IMR-90 (cell line): ENCODE results near the gene NEIL3. TPM values are rescaled to one million over a fixed set of nuclear protein-coding genes. Genes with fewer than 3 reads are reported as not detected.

Experiments used
- ATAC-seq: fragments of 200-7000 bp; cut with Tn5 transposase; 2 replicates; pipeline ENCODE4 v1.9.1; 2020; ENCODE audit warnings: low read depth, mild to moderate bottlenecking, moderate library complexity
- BruUV-seq: library from RNA; stranded (reverse); fragments of 400-500 nt; replicated peaks from 2 replicates; lab custom pipeline; 2021; lab: Mats Ljungman, UMichigan
- CTCF ChIA-PET: fragments of 300-600 bp; formaldehyde crosslinking; extraction: SDS; loops from one replicate; lab custom pipeline; 2021; ENCODE audit warnings: antibody characterized with exemption; lab: Yijun Ruan, JAX
- POLR2A ChIA-PET: fragments of 300-600 bp; sonication (Branson Sonifier 250); formaldehyde crosslinking; loops from one replicate; lab custom pipeline; 2022; ENCODE audit warnings: antibody characterized with exemption; ENCODE audit not compliant: unreplicated experiment; lab: Charles Lee
- DNase-seq: peaks from one replicate; pipeline ENCODE4 v3.0.0; 2013
- H2AFZ ChIP-seq: replicated peaks from 2 replicates; pipeline ENCODE3; 2013; ENCODE audit warnings: low read length, mild to moderate bottlenecking; ENCODE audit not compliant: poor library complexity
- H2AK5ac ChIP-seq: 2 replicates; pipeline ENCODE4 v1.6.1; 2013; ENCODE audit warnings: low read depth, low read length, inconsistent platforms
- H2AK9ac ChIP-seq: replicated peaks from 2 replicates; pipeline ENCODE3; 2013; ENCODE audit warnings: mild to moderate bottlenecking, low read depth, low read length, moderate library complexity; ENCODE audit not compliant: poor library complexity
- H2BK120ac ChIP-seq: 2 replicates; pipeline ENCODE4 v1.6.1; 2013; ENCODE audit warnings: low read depth, low read length, inconsistent platforms
- H2BK15ac ChIP-seq: 3 replicates; pipeline ENCODE4 v1.6.1; 2013; ENCODE audit warnings: low read depth, low read length, inconsistent platforms
- H2BK20ac ChIP-seq: 2 replicates; pipeline ENCODE4 v1.6.1; 2013; ENCODE audit warnings: low read depth, mild to moderate bottlenecking, inconsistent platforms, low read length, moderate library complexity
- H2BK5ac ChIP-seq: 2 replicates; pipeline ENCODE4 v1.6.1; 2013; ENCODE audit warnings: mild to moderate bottlenecking, low read depth, low read length, inconsistent platforms; ENCODE audit not compliant: poor library complexity, severe bottlenecking
- H3K14ac ChIP-seq: replicated peaks from 2 replicates; pipeline ENCODE4 v1.6.1; 2013; ENCODE audit warnings: low read depth, low read length, inconsistent platforms
- H3K18ac ChIP-seq: 2 replicates; pipeline ENCODE4 v1.6.1; 2013; ENCODE audit warnings: low read depth, low read length, control low read depth
- H3K23ac ChIP-seq: 2 replicates; pipeline ENCODE4 v1.6.1; 2013; ENCODE audit warnings: low read depth, low read length, inconsistent platforms
- H3K27ac ChIP-seq: 2 replicates; pipeline ENCODE4 v1.5.1; 2013; ENCODE audit warnings: mild to moderate bottlenecking, control low read depth, low read length; ENCODE audit not compliant: insufficient read depth
- H3K27me3 ChIP-seq: 2 replicates; pipeline ENCODE4 v1.6.1; 2013; ENCODE audit warnings: low read length; ENCODE audit not compliant: control insufficient read depth, insufficient read depth
- H3K36me3 ChIP-seq: 2 replicates; pipeline ENCODE4 v1.6.1; 2013; ENCODE audit warnings: low read length, mixed read lengths; ENCODE audit not compliant: control insufficient read depth, insufficient read depth
- H3K4ac ChIP-seq: 2 replicates; pipeline ENCODE4 v1.6.1; 2013; ENCODE audit warnings: low read depth, low read length, inconsistent platforms
- H3K4me1 ChIP-seq: 2 replicates; pipeline ENCODE4 v1.6.1; 2013; ENCODE audit warnings: low read length, mixed read lengths; ENCODE audit not compliant: control insufficient read depth, insufficient read depth
- H3K4me2 ChIP-seq: 2 replicates; pipeline ENCODE4 v1.6.1; 2013; ENCODE audit warnings: low read depth, mild to moderate bottlenecking, control low read depth, low read length, moderate library complexity
- H3K4me3 ChIP-seq: 2 replicates; pipeline ENCODE4 v1.5.1; 2013; ENCODE audit warnings: low read depth, mild to moderate bottlenecking, control low read depth, low read length, moderate library complexity; ENCODE audit not compliant: insufficient read depth
- H3K56ac ChIP-seq: 2 replicates; pipeline ENCODE4 v1.6.1; 2013; ENCODE audit warnings: low read length, inconsistent platforms; ENCODE audit not compliant: insufficient read depth; ENCODE audit errors: extremely low read depth
- H3K79me1 ChIP-seq, 2 experiments: 2 replicates each; pipeline ENCODE4 v1.6.1; 2013; ENCODE audit warnings: low read length in 2 of 2, inconsistent platforms in 1 of 2, low read depth in 1 of 2
- H3K9ac ChIP-seq: 2 replicates; pipeline ENCODE4 v1.6.1; 2013; ENCODE audit warnings: low read depth, low read length, control low read depth
- H3K9me1 ChIP-seq: 2 replicates; pipeline ENCODE4 v1.6.1; 2013; ENCODE audit warnings: low read length, inconsistent platforms; ENCODE audit not compliant: insufficient read depth
- H3K9me3 ChIP-seq: 2 replicates; pipeline ENCODE4 v1.6.1; 2013; ENCODE audit warnings: low read length; ENCODE audit not compliant: control insufficient read depth, insufficient read depth
- H4K20me1 ChIP-seq: 2 replicates; pipeline ENCODE4 v1.6.1; 2013; ENCODE audit warnings: low read length, inconsistent platforms; ENCODE audit not compliant: insufficient read depth
- H4K5ac ChIP-seq: 2 replicates; pipeline ENCODE4 v1.6.1; 2013; ENCODE audit warnings: mild to moderate bottlenecking, low read depth, low read length, control low read depth
- H4K8ac ChIP-seq, 2 experiments: 2 replicates each; pipeline ENCODE4 v1.6.1; 2013; ENCODE audit warnings: low read depth in 2 of 2, low read length in 2 of 2, control low read depth in 1 of 2, inconsistent platforms in 1 of 2
- H4K91ac ChIP-seq: 2 replicates; pipeline ENCODE4 v1.6.1; 2013; ENCODE audit warnings: low read depth, low read length, inconsistent platforms; ENCODE audit not compliant: insufficient read depth
- BHLHE40 ChIP-seq: fragments of 150-350 bp; IDR thresholded peaks from 2 replicates; pipeline ENCODE4 v1.6.1; 2016; ENCODE audit warnings: mild to moderate bottlenecking, low read depth, low read length
- CEBPB ChIP-seq: IDR thresholded peaks from 2 replicates; pipeline ENCODE4 v1.6.1; 2012; ENCODE audit warnings: low read depth, low read length, improper control_type of control experiment
- FOS ChIP-seq: fragments of 150-350 bp; IDR thresholded peaks from 2 replicates; pipeline ENCODE4 v1.6.1; 2016; ENCODE audit warnings: low read depth, low read length
- MAZ ChIP-seq: IDR thresholded peaks from 2 replicates; pipeline ENCODE4 v1.6.1; 2012; ENCODE audit warnings: low read depth, mild to moderate bottlenecking, low read length, improper control_type of control experiment, moderate library complexity, borderline replicate concordance
- NFE2L2 ChIP-seq: fragments of 150-350 bp; IDR thresholded peaks from 2 replicates; pipeline ENCODE4 v1.6.1; 2016; ENCODE audit warnings: low read depth, mild to moderate bottlenecking, low read length
- POLR2A ChIP-seq: IDR thresholded peaks from 2 replicates; pipeline ENCODE4 v1.6.1; 2012; ENCODE audit warnings: mild to moderate bottlenecking, low read depth, low read length
- RCOR1 ChIP-seq: IDR thresholded peaks from 2 replicates; pipeline ENCODE4 v1.6.1; 2012; ENCODE audit warnings: mild to moderate bottlenecking, low read length, improper control_type of control experiment; ENCODE audit not compliant: insufficient replicate concordance
- SMC3 ChIP-seq: fragments of 150-350 bp; IDR thresholded peaks from 2 replicates; pipeline ENCODE4 v1.6.1; 2016; ENCODE audit warnings: low read depth, mild to moderate bottlenecking, antibody characterized with exemption, low read length, moderate library complexity
- WGBS, 2 experiments: methylation state at CpG; one replicate each; pipeline versions ENCODE4 v1.1.5 to v1.1.7; 2013; ENCODE audit warnings: missing lambda C conversion rate in 2 of 2; ENCODE audit not compliant: insufficient read length in 1 of 2; ENCODE audit errors: extremely low coverage in 2 of 2; 5-methylcytosine and 5-hydroxymethylcytosine counted together
- dilution Hi-C: fragments of 300-500 bp; cut with HindIII; formaldehyde crosslinking; loops from one replicate; pipeline ENCODE4 v1.14.3; 2018; ENCODE audit warnings: low sequenced_read_pairs; ENCODE audit not compliant: unreplicated experiment
- in situ Hi-C: fragments of 300-500 bp; cut with MboI; formaldehyde crosslinking; loops from 3 replicates; pipeline ENCODE4 v1.14.3; 2019; ENCODE audit warnings: low sequenced_read_pairs, inconsistent platforms, mixed read lengths
- intact Hi-C: fragments of 100-400 bp; cut with micrococcal nuclease; formaldehyde crosslinking; loops from 2 replicates; pipeline ENCODE4 v1.10.0; 2022
- polyA plus RNA-seq, 3 experiments: library from polyadenylated mRNA; depleted of rRNA; stranded (reverse); fragments of >200 nt; gene quantifications; 2 replicates each; pipeline ENCODE4 v1.2.3, GENCODE V29; 2012; ENCODE audit warnings: low replicate concordance in 1 of 3
- total RNA-seq: library from RNA; depleted of rRNA; stranded (reverse); fragments of >200 nt; gene quantifications from 2 replicates; pipeline ENCODE4 v1.2.3, GENCODE V29; 2012
- TF ChIP-seq, protein P1 (sequence below): fragments of 150-350 bp; IDR thresholded peaks from 2 replicates; pipeline ENCODE4 v1.6.1; 2017; ENCODE audit warnings: mild to moderate bottlenecking, antibody characterized with exemption, low read length, low read depth

The NEIL3 gene
- total and polyA plus RNA-seq, 2 of the 4 experiments (the other 2 are of a cell fraction): 4.4 to 7.9 TPM

DNA sequence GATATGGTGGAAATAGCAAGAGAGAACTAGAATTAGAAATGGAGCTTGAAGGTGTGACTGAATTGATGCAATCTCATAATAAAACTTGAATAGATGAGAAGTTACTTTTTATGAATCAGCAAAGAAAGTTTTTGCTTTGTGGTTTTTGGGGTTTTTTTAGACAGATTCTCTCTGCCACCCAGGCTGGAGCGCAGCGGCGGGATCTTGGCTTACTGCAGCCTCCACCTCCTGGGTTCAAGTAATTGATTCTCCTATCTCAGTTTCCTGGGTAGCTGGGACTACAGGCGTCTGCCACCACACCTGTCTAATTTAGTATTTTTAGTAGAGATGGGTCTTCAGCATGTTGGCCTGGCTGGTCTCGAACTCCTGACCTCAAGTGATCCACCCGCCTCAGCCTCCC, 23.7 kb upstream of the NEIL3 start:
- Histone ChIP-seq H3K4me1 (peaks cover 4% of the 10 kb centered on the region), H2AK5ac (no peak overlapping the region), H3K4ac (no peak overlapping the region), H2BK5ac (no peak overlapping the region), H2BK120ac (no peak overlapping the region), H3K4me2 (no peak overlapping the region), H2AK9ac (no peak overlapping the region), H3K56ac (no peak overlapping the region), H4K91ac (no peak overlapping the region), H4K5ac (no peak overlapping the region), H3K27ac (no peak overlapping the region), H3K23ac (no peak overlapping the region), H3K27me3 (no peaks in the 10 kb centered on the region), H3K18ac (no peak overlapping the region), H3K36me3 (no peaks in the 10 kb centered on the region), H3K9ac (no peak overlapping the region), H3K14ac (no peak overlapping the region), H4K8ac (no peak overlapping the region), H3K79me1 (no peaks in the 10 kb centered on the region), H2BK20ac (no peak overlapping the region), H3K9me3 (no peaks in the 10 kb centered on the region), H3K4me3 (no peak overlapping the region), H2BK15ac (no peak overlapping the region), H3K9me1 (no peaks in the 10 kb centered on the region), H4K20me1 (no peaks in the 10 kb centered on the region), H2AFZ (no peak overlapping the region)
- TF ChIP-seq POLR2A (no peak), CEBPB (no peak), MAZ (no peak), RCOR1 (no peak), NFE2L2 (no peak), BHLHE40 (no peak), SMC3 (no peak), FOS (no peak)
- TF ChIP-seq, protein P1, sequence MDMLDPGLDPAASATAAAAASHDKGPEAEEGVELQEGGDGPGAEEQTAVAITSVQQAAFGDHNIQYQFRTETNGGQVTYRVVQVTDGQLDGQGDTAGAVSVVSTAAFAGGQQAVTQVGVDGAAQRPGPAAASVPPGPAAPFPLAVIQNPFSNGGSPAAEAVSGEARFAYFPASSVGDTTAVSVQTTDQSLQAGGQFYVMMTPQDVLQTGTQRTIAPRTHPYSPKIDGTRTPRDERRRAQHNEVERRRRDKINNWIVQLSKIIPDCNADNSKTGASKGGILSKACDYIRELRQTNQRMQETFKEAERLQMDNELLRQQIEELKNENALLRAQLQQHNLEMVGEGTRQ: no peak
- no peak for ATAC-seq
- in situ Hi-C loops: no loop called here
- WGBS, 2 experiments: no CpG with 5 or more reads among the region's 6 CpGs
- DNase-seq: no peak
- CTCF ChIA-PET: interaction anchor here (0.6 kb wide), 1 partner anchor 40 kb away, joined by 3 read pairs; no protein-coding TSS in a partner anchor
- POLR2A ChIA-PET: no interaction called here
- dilution Hi-C loops: no loop called here
- no TSS peak for BruUV-seq
- intact Hi-C loops: no loop called here
